Measurements from ENCODE around the gene INPP5D. TPM values are rescaled to one million over a fixed set of nuclear protein-coding genes. Genes with fewer than 3 reads are reported as not detected.

Gene INPP5D
- total RNA-seq, 1 donor from 2014 or later = 61.2 TPM

DNA sequence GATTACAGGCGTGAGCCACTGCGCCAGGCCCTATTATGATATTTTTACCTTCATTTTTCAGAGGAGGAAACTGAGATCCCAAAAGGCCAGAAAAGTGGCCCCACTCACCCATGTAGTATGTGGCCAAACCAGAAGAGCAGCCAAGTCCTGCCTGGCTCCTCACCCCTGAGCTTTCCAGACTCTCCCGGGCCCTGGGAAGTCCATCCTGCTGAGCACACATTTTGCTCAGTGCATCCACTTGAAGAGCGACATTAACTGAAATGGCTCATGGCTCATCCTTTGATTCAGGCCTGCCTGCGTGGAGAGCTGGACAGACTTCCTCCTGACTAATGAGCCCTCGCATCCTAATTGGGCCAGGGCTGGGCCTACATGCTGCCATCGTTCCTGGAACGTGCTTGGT, 37.6 kb upstream of the INPP5D start:
- DNase-seq (ENCODE audit: low spot score) = no peak
- H3K27ac Mint-ChIP-seq = no peak overlapping the region
- H3K4me3 Mint-ChIP-seq = no peak overlapping the region
- H3K9me3 Mint-ChIP-seq = no peaks in the 10 kb centered on the region
- peaks cover 4% of the 10 kb centered on the region for H3K27me3 Mint-ChIP-seq (ENCODE audit: insufficient read depth)
- no peaks in the 10 kb centered on the region for H3K4me1 Mint-ChIP-seq (ENCODE audit: low read depth)
- intact Hi-C loops (cut with micrococcal nuclease) = no loop called here
- no peaks in the 10 kb centered on the region for H3K36me3 Mint-ChIP-seq (ENCODE audit: low read depth)

DNA sequence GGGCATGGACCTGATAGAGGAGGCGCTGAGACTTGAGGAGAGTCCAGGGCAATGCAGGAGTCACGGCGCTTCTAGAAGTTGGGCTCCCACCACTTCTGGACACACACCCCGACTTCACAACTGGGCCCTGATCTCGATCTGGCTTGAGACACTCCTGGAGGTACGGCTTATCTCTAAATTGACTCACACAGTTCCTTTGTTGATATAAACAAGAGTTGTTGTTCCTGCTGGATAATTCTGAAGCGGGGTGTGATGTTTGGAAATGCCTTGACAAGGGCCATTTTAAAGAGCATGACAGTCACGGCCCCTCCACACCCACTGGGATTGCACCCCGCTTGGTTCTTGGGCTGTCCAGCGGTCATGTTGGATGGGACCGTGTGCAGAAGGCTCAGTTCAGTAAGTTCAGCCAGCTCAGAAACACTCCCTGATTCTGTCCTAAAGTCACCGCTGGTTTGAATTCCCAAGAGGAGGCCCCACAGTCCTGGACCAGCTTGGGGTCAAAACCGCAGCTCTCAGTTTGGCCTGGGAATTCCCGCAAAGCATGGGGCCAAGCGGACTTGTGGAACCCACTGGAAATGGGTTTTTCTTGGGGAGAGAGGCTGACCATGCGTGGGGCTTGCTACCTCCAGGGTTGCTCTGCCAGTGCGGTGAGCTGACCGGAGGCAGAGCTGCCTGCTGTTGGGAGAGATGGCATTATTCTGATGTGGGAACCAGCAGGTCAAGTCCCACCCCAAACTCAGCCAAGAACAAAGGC, 37.0 kb upstream of the INPP5D start:
- intact Hi-C loops (cut with micrococcal nuclease) = no loop called here
- Mint-ChIP-seq H3K9me3 (no peaks in the 10 kb centered on the region), H3K27me3 (ENCODE audit: insufficient read depth) (peaks cover 5% of the 10 kb centered on the region), H3K4me1 (ENCODE audit: low read depth) (no peaks in the 10 kb centered on the region), H3K27ac (no peak overlapping the region), H3K36me3 (ENCODE audit: low read depth) (no peaks in the 10 kb centered on the region), H3K4me3 (no peak overlapping the region)
- no peak for DNase-seq (ENCODE audit: low spot score)

GRCh38 chr2:233023761-233024410, 36.3 kb upstream of the INPP5D start:
- Mint-ChIP-seq H3K4me1 (ENCODE audit: low read depth) (no peaks in the 10 kb centered on the region), H3K36me3 (ENCODE audit: low read depth) (no peaks in the 10 kb centered on the region), H3K27me3 (ENCODE audit: insufficient read depth) (peaks cover 3% of the 10 kb centered on the region), H3K4me3 (no peak overlapping the region), H3K27ac (no peak overlapping the region), H3K9me3 (no peaks in the 10 kb centered on the region)
- intact Hi-C loops (cut with micrococcal nuclease) = no loop called here
- no peak for DNase-seq (ENCODE audit: low spot score)

DNA sequence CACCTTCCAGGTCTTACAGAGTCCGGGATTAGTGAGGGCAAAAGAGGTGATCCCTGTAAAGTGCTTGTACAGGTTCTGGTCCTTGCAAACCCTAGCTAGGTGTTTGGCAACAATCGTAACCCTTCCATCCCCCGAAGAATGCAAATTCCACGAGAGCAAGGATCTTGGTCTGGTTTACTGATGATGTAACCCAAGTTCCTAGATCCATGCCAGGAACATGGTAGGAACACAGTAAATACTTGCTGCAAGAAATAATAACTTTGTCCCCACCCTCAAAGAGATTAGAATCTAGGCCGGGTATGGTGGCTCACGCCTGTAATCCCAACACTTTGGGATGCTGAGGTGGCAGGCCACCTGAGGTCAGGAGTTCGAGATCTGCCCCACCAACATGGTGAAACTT, 34.4 kb upstream of the INPP5D start:
- Mint-ChIP-seq H3K27ac (no peak overlapping the region), H3K4me3 (no peak overlapping the region), H3K9me3 (no peaks in the 10 kb centered on the region), H3K36me3 (ENCODE audit: low read depth) (no peaks in the 10 kb centered on the region), H3K4me1 (ENCODE audit: low read depth) (no peaks in the 10 kb centered on the region), H3K27me3 (ENCODE audit: insufficient read depth) (peaks cover 2% of the 10 kb centered on the region)
- intact Hi-C loops (cut with micrococcal nuclease) = no loop called here
- no peak for DNase-seq (ENCODE audit: low spot score)

DNA sequence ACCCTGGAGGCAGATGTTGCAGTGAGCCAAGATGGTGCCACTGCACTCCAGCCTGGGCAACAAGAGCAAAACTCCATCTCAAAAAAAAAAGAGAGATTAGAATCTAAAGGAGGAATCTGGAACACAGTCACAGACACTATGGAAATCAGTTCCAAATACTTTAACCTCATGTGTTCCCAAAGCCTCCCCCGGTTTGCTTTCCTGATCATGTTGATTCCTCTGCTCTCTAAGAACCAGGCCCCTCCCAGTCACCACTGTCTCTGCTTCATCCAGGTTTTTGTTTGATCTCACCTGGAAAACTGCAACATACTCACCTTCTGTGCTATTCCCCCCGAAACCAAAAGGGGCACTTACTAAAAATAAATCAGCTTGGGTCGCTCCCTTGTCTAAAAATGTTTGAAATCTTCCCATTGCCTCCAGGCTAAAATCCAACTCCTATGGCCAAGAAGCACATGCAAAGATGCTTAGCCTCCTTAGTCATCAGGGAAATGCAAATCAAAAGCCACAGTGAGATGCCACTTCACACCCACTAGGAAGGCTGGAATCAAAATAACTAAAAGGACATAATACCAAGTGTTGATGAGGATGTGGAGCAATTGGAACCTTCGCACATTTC, 33.8 kb upstream of the INPP5D start:
- Mint-ChIP-seq H3K36me3 (ENCODE audit: low read depth) (no peaks in the 10 kb centered on the region), H3K4me3 (no peak overlapping the region), H3K27me3 (ENCODE audit: insufficient read depth) (peaks cover 2% of the 10 kb centered on the region), H3K27ac (no peak overlapping the region), H3K9me3 (no peaks in the 10 kb centered on the region), H3K4me1 (ENCODE audit: low read depth) (no peaks in the 10 kb centered on the region)
- no peak for DNase-seq (ENCODE audit: low spot score)
- intact Hi-C loops (cut with micrococcal nuclease) = no loop called here

DNA sequence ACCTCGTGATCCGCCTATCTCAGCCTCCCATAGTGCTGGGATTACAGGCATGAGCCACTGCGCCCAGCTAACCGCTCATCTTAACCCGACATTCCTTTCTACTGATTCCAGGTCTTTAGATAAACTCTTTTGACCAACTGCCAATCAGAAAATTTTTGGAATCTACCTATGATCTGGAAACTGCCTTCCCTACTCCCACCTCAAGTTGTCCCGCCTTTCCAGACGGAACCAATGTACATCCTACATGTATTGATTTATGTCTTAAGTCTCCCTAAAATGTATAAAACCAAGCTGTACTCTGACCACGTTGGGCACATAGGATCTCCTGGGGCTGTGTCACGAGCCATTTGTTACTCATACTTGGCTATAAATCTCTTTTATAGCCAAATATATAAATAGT, 30.8 kb upstream of the INPP5D start:
- intact Hi-C loops (cut with micrococcal nuclease) = loop anchor here (1.0 to 2.0 kb wide), 2 partner anchors 177 to 268 kb away; no protein-coding TSS in a partner anchor
- no peak overlapping the region for H3K27ac Mint-ChIP-seq
- no peak for DNase-seq (ENCODE audit: low spot score)
- H3K36me3 Mint-ChIP-seq (ENCODE audit: low read depth) = no peaks in the 10 kb centered on the region
- H3K9me3 Mint-ChIP-seq = no peaks in the 10 kb centered on the region
- H3K4me3 Mint-ChIP-seq = no peak overlapping the region
- H3K27me3 Mint-ChIP-seq (ENCODE audit: insufficient read depth) = peaks cover 2% of the 10 kb centered on the region
- no peaks in the 10 kb centered on the region for H3K4me1 Mint-ChIP-seq (ENCODE audit: low read depth)

GRCh38 chr2:233031556-233032500, 28.3 kb upstream of the INPP5D start:
- Mint-ChIP-seq H3K27ac (no peak overlapping the region), H3K4me1 (ENCODE audit: low read depth) (no peaks in the 10 kb centered on the region), H3K4me3 (no peak overlapping the region), H3K36me3 (ENCODE audit: low read depth) (no peaks in the 10 kb centered on the region), H3K9me3 (no peaks in the 10 kb centered on the region), H3K27me3 (ENCODE audit: insufficient read depth) (peaks cover 2% of the 10 kb centered on the region)
- intact Hi-C loops (cut with micrococcal nuclease) = no loop called here
- DNase-seq (ENCODE audit: low spot score) = no peak

- Mint-ChIP-seq H3K27me3 (ENCODE audit: insufficient read depth) (peaks cover 2% of the 10 kb centered on the region), H3K27ac (no peak within 1 kb of the TSS), H3K4me3 (no peak within 1 kb of the TSS), H3K9me3 (no peaks in the 10 kb centered on the region), H3K4me1 (ENCODE audit: low read depth) (no peaks in the 10 kb centered on the region), H3K36me3 (ENCODE audit: low read depth) (no peaks in the 10 kb centered on the region)
- DNase-seq (ENCODE audit: low spot score) = no peak
- intact Hi-C loops (cut with micrococcal nuclease) = no loop called here
These were observed 27.4 kb upstream of the INPP5D start, which contains the start of gene NEU2 for GRCh38 chr2:233032551-233033320. Gene NEU2, plus strand, starts transcription at chr2:233032672. Its CDS starts 0 bp downstream, at chr2:233032672.

GRCh38 chr2:233033672-233034071, 26.5 kb upstream of the INPP5D start:
- H3K27ac Mint-ChIP-seq = no peak overlapping the region
- no peaks in the 10 kb centered on the region for H3K27me3 Mint-ChIP-seq (ENCODE audit: insufficient read depth)
- H3K4me1 Mint-ChIP-seq (ENCODE audit: low read depth) = no peaks in the 10 kb centered on the region
- no peak overlapping the region for H3K4me3 Mint-ChIP-seq
- H3K36me3 Mint-ChIP-seq (ENCODE audit: low read depth) = no peaks in the 10 kb centered on the region
- DNase-seq (ENCODE audit: low spot score) = no peak
- intact Hi-C loops (cut with micrococcal nuclease) = no loop called here
- no peaks in the 10 kb centered on the region for H3K9me3 Mint-ChIP-seq

GRCh38 chr2:233034091-233034882, 25.9 kb upstream of the INPP5D start:
- DNase-seq (ENCODE audit: low spot score) = no peak
- Mint-ChIP-seq H3K27me3 (ENCODE audit: insufficient read depth) (no peaks in the 10 kb centered on the region), H3K4me1 (ENCODE audit: low read depth) (no peaks in the 10 kb centered on the region), H3K9me3 (no peaks in the 10 kb centered on the region), H3K36me3 (ENCODE audit: low read depth) (no peaks in the 10 kb centered on the region), H3K27ac (no peak overlapping the region), H3K4me3 (no peak overlapping the region)
- intact Hi-C loops (cut with micrococcal nuclease) = no loop called here

- H3K36me3 Mint-ChIP-seq (ENCODE audit: low read depth) = no peaks in the 10 kb centered on the region
- peaks cover 5% of the 10 kb centered on the region for H3K27me3 Mint-ChIP-seq (ENCODE audit: insufficient read depth)
- H3K4me3 Mint-ChIP-seq = no peak overlapping the region
- no peaks in the 10 kb centered on the region for H3K9me3 Mint-ChIP-seq
- intact Hi-C loops (cut with micrococcal nuclease) = no loop called here
- no peak for DNase-seq (ENCODE audit: low spot score)
- no peak overlapping the region for H3K27ac Mint-ChIP-seq
- H3K4me1 Mint-ChIP-seq (ENCODE audit: low read depth) = no peaks in the 10 kb centered on the region
These were observed 24.5 kb upstream of the INPP5D start for GRCh38 chr2:233035426-233036161.
